ENCODE data around the gene EHD3. TPM values are rescaled to one million over a fixed set of nuclear protein-coding genes. Genes with fewer than 3 reads are reported as not detected.

The EHD3 gene
- total RNA-seq, 4 donors from 2014 or later: 0.88 to 20.6 (median 2.1) TPM

DNA sequence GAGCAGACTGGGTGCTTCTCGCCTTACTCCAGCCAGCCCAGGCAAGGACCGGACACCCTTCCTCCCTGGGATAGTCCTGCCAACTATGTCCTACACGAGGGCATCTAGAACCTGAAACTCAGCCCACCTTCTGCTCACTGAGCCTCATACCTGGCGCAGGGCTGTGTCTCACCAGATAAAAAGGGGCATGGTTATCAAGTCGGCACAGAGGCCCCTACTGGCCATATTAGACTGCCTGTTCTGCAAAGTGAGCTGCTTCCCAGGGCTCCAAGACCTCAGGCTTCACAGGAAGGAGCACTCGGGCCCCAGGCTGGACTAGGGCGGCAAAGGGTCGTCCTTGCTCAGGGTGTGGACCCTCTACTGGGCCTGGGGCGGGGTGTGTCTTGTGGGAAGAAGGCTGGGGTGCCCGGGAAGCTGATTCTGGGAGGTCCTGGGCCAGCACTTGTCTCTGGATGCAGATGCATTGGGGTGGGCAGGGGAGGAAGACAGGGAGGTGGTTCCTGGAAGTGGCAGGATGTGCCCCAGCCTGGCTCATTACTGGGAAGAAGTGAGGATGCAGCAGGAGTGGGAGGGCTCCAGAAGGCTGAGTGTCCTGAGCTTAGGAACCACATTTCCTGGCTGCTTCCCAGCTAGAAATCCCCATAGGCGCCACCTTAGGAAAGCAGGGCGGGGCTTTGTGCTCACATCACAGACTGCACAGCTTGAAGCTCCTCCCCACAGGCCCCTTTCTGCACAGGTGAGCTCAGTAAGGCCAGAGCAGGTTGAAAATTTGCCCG is 19.6 kb downstream of the EHD3 start:
- peaks cover 0 to 26% (median 8%) of the 10 kb centered on the region in 4 donors for H3K4me1 ChIP-seq
- H3K36me3 ChIP-seq: no peaks in the 10 kb centered on the region
- no peak for DNase-seq
- no peaks in the 10 kb centered on the region for H3K27me3 ChIP-seq
- no peaks in the 10 kb centered on the region for H3K9me3 ChIP-seq
- H3K4me3 ChIP-seq: no peak overlapping the region
- H3K27ac ChIP-seq: peak overlapping the region in 2 of 4 donors; percentile 9 to 55
- no peak for TF ChIP-seq POLR2A (IDR thresholded peaks at IDR 0.05)
- TF ChIP-seq, protein P1, sequence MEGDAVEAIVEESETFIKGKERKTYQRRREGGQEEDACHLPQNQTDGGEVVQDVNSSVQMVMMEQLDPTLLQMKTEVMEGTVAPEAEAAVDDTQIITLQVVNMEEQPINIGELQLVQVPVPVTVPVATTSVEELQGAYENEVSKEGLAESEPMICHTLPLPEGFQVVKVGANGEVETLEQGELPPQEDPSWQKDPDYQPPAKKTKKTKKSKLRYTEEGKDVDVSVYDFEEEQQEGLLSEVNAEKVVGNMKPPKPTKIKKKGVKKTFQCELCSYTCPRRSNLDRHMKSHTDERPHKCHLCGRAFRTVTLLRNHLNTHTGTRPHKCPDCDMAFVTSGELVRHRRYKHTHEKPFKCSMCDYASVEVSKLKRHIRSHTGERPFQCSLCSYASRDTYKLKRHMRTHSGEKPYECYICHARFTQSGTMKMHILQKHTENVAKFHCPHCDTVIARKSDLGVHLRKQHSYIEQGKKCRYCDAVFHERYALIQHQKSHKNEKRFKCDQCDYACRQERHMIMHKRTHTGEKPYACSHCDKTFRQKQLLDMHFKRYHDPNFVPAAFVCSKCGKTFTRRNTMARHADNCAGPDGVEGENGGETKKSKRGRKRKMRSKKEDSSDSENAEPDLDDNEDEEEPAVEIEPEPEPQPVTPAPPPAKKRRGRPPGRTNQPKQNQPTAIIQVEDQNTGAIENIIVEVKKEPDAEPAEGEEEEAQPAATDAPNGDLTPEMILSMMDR (IDR thresholded peaks at IDR 0.05): no peak

DNA sequence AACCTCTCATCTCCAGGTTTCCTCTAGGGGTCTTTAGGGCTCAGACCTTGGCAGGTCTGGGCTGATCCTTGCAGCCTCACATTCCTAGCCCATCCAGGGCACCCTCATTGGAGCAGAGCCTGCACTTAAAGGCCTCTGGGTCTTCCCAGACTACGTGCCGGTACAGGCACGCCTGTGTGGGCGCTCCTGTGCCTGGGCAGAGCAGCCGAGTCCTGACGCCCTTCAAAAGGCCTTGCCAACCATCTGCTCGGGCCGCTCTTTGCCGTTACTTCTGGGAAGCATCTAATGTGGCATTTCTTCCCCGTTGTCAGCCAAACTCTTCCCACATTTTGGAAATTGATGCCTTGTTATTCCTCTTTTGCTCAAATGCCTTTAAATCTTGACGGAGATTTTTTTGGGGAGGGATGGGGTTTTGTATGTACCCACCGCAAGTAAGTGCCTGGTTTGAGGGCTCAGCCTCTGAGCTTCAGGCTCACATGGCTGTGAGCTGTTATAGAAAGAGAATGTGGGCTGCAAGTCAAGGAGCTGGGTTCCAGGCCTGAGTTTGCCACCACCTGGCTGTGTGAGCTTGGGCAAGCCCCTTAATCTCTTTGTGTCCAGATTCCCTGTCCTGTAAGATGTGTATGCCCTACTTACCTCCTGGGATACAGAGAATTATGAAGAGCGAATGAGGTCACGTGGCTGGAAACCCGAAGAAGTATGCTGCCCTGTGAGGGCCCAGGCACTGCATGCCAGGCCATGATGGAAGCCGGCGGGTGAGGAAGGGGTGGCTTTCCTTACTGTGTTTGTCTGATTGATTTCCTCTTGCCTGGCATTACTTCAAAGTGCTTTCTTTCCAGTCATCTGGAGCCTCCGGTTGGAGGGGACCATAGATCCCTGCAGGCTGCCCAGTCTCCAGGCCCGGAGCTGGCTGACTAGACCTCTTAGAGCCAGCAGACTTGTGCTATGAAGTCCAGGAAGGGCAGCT is 20.6 kb downstream of the EHD3 start:
- TF ChIP-seq, protein P1 (IDR thresholded peaks at IDR 0.05): no peak
- no peak for TF ChIP-seq POLR2A (IDR thresholded peaks at IDR 0.05)
- no peak overlapping the region for H3K4me3 ChIP-seq
- no peak for DNase-seq
- no peaks in the 10 kb centered on the region for H3K9me3 ChIP-seq
- peak overlapping the region in 1 of 4 donors; percentile 31 for H3K27ac ChIP-seq
- no peaks in the 10 kb centered on the region for H3K36me3 ChIP-seq
- peaks cover 0 to 26% (median 8%) of the 10 kb centered on the region in 4 donors for H3K4me1 ChIP-seq
- H3K27me3 ChIP-seq: no peaks in the 10 kb centered on the region

DNA sequence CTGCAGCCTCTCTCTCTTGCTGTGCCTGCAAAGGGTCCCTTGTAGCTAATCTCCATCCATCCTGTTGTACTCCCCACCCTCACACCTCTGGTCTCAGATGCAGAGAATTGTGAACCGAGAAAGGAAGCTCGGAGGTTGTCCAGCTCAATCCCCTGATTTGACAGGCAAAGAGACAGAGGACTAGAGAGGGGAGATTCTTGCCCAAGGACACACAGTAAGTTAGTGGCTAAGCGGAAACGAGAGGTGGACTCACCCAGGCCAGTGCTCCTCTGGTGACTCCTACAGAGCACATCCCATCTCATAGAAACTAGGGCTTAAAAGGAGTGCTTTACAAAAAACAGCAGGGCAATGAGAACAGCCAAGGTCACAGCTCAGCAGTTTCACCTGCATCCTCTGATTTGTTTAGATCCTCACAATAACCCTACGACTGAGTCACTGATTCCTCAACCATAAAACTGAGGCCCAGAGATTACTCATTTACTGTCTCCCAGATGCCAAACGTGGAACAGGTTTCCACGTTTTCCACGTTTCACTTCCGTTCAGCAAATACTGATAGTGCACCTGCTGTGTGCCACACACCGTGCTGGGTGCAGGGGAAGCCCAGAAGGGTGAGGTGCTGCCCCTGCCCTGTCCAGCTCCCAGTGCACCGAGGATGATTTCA is 22.1 kb downstream of the EHD3 start:
- Histone ChIP-seq H3K27me3 (no peaks in the 10 kb centered on the region), H3K4me1 (peaks cover 0 to 26% (median 8%) of the 10 kb centered on the region in 4 donors), H3K9me3 (no peaks in the 10 kb centered on the region), H3K36me3 (no peaks in the 10 kb centered on the region), H3K27ac (peak overlapping the region in 1 of 4 donors; percentile 69), H3K4me3 (peak overlapping the region in 1 of 4 donors; percentile 21)
- TF ChIP-seq, protein P1 (IDR thresholded peaks at IDR 0.05): no peak
- TF ChIP-seq POLR2A (IDR thresholded peaks at IDR 0.05): no peak
- DNase-seq: peak in 2 of 3 donors; percentile 61

DNA sequence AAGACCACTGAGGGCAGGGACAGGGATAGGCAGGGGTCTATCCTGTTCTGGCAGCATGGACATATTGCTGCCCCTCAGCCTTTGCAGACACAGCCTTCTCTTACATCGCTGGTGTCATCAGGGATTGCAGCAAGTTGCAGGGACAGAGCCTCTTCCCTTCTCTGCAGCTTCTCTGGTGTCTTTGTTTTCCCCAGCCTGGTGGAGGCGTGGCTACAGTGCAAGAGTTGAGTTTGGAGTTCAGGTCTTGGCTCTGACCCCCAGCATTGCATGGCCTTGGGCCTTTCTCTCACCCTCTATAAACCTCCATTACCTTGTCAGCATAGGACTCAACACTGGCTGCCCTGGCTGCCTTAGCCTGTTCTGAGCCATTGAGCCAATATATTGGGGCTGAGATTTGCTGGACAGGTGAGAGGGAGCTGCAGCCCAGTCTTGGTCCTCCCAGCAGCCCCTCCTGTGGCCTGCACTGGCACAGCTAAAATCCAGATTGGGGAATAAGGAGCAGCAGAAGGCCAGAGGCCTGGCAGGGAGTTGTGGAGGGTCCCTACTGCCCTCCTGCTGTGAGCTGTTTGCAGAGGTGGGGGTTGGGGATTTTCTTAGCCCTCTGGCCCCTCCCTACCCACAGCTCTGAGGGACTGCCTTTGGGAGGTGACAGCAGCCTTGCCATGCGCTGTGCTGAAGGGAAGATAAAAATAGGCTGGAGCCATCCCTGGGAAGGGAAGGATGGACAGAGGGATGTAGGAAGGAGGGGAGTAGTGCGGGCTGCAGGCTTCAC is 22.8 kb downstream of the EHD3 start:
- H3K4me3 ChIP-seq: peak overlapping the region in 1 of 4 donors; percentile 21
- H3K9me3 ChIP-seq: no peaks in the 10 kb centered on the region
- peaks cover 0 to 26% (median 8%) of the 10 kb centered on the region in 4 donors for H3K4me1 ChIP-seq
- peak in 1 of 3 donors; percentile 41 for DNase-seq
- TF ChIP-seq, protein P1 (IDR thresholded peaks at IDR 0.05): no peak
- TF ChIP-seq POLR2A (IDR thresholded peaks at IDR 0.05): no peak
- H3K27ac ChIP-seq: peak overlapping the region in 1 of 4 donors; percentile 59
- no peaks in the 10 kb centered on the region for H3K27me3 ChIP-seq
- H3K36me3 ChIP-seq: no peaks in the 10 kb centered on the region

All from Peyer's patch (tissue), 4 donors.